HG03280 (cell line): Measurements from ENCODE around the gene OTC.

Experiments used
- ATAC-seq: cut with Tn5 transposase; IDR thresholded peaks from one replicate; pipeline ENCODE4 v1.9.1; 2021; ENCODE audit warnings: mild to moderate bottlenecking, moderate library complexity; ENCODE audit not compliant: unreplicated experiment

Gene OTC

DNA sequence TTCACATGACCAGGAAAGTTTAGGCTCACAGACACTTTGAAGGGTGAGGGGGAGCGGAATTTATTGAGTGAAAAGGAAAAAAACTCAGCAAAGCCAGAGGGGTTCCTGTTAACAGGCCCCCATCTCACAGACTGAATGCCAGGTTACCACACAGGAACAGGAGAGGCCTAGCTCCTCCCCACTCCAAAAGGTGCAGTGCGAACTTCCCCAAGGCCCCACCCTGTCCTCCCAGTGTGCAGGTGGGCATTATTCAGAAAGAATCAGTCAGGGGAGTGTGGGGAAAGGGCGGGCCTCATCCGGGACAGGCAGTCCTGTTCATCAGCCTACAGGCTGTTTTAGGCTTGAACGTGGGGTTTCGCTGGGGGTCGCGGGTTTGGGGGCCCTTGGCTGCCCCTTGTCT is 4.0 kb downstream of the OTC start:
- ATAC-seq, result no peak

DNA sequence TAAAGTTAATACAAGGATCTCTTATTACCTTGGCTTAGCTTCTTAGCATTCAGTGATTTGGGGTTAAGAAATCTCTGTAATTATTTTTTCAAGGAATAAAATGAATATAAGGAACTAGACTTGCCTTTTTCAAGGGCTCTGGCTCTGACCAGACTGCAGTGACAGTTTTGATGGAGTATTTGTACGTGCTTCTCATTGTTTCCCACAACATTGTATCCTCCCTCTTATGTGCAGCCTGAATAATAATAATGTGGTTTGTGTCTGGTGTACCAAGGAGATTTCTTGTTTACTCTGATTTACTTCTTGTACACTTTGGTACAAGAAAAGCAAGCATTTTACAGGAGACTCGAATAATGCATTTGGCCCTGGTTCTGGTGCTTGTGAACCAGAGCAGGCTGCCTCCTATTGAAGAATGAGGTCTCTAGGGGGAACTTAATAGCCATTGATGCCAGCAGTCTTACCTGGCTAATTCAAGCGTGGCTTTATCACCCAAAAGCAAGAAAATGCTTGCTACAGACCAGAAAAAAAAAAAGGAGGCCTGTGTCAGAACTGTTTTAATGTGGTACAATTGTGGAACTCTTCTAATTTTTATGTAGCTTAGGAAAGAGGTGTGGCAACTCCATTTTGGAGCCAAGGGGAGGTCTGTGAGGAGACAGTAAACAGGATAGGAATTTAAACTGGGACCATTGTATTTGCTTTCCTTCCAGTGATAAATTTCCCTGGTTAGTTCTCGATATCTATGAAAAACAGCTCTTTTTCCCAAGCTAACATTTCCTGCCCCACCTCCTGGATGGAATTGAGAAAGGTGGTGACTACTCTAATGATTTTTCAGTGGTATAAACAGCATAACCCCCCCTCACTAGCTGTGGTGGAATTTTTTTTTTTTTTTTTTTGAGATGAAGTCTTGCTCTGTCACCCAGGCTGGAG is 5.6 kb downstream of the OTC start:
- no peak for ATAC-seq

GRCh38 chrX:38363046-38363445 is 10.6 kb downstream of the OTC start:
- ATAC-seq, result no peak

- no peak for ATAC-seq
These were observed 13.6 kb downstream of the OTC start for GRCh38 chrX:38365954-38366353.

- ATAC-seq, result no peak
These were observed 16.4 kb downstream of the OTC start for GRCh38 chrX:38368774-38369173.

DNA sequence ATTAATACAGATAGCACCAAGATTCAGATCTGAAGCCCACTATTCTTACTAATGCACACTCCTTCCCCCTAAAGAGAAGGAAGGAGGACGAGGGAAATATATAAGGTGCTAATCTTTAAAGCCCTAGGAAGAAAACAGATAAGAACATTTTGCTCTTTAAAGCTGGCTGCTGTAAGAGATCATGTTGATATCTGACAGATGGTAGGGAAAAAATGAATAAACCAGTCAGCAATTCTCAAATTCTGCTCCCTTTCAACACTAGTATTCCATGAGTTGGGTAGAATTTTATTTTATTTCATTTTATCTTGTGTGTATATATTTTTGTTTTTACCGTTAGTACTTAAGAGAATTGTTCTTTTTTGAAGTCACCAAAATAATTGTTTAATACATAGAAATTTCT is 19.2 kb downstream of the OTC start:
- ATAC-seq, result no peak

DNA sequence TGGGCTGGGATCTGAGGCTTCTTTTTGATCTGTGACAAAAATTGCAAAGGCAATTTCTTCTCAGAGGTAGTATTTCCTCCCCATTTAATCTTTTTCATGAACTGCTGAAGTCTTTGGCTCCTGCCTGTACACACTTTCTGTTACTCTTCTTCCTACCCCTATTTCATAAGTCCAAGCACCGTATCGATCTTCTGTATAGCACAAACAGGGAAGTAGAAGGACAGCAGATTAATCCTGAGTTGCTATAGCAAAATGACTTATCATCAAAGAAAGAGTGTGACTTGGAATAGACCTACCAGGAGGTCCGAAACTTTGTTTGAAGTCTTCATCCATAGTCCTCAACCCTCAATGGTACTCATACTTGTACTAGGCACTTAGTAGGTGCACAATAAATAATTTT is 22.0 kb downstream of the OTC start:
- no peak for ATAC-seq

DNA sequence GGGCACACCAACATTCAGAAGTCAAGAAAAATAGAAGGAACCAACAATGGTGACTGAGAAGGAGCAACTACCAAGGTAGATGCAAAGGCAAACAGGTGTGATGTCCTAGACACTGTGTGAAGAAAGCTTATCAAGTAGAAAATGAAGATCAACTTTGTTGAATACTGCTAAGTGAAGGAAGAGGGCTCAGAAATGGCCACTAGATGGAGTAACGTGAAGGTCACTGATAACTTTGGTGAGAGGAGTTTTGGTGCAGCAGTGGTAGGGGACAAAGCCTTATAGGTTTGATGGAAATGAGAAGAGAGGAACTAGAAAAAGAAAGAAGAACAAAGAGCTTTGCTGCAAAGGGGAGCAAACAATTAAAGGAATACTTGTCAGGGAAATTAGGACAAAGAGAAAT is 23.5 kb downstream of the OTC start:
- ATAC-seq, result no peak

- no peak for ATAC-seq
These were observed 24.3 kb downstream of the OTC start for GRCh38 chrX:38376747-38377146.

- ATAC-seq, result no peak
These were observed 26.7 kb downstream of the OTC start for GRCh38 chrX:38379088-38379487.

DNA sequence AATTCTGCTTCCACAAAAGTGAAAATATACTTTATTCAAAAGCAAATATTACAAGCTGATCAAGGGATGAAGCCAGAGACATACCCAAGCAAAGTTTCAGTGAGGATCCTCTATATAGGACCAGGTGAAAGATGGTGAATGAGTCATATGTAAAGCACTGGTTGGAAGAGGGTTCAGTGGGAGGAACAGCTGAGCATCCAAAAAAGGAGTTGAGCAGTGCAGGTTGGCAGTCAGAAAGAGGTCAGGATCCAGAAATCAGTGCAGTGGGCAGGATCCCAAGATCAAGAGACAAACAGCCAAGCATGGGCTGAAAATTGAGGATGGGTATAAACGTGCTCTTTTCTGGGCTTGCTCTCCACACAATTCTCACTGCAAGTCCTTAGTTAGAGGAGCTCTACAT is 30.3 kb downstream of the OTC start:
- ATAC-seq, result no peak

GRCh38 chrX:38400389-38400910 is 48.0 kb downstream of the OTC start:
- ATAC-seq, result no peak

DNA sequence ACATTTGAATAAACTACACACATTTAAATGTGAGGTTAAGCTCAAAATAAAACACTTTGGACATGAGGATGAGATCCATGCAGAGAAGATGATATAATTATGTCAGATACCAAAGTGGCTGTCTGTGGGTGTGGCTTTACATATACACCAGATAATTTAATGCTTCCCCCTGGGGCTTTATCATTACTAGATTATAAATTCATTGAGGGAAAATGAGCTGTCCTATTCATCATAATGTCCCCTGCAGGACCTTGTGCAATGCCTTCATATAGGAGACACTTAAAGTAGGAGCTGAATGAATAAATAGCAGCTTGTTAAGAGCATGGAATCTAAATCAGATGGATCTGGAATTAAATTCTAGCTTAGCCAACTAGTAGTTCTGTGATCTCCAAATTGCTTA is 49.7 kb downstream of the OTC start:
- ATAC-seq, result no peak

DNA sequence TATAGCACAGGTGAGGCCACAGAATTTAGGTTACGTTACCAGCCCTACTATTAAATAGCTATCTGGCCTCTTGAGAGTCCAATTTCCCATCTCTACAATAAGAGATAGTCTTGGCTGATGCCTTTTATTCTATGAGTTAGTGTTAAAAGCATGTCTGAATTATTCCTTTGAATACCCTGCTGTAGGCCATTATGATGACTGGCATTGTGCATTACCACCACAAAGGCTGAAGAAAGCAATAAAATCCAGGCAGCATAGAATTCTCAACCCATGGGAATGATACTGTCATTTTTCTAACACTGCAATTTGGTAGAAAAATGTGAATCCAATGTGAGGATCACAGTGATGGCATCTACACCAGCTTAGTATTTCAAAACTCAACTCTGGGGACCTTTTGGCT is 51.4 kb downstream of the OTC start:
- ATAC-seq, result no peak

GRCh38 chrX:38407126-38407525 is 54.7 kb downstream of the OTC start:
- ATAC-seq, result no peak

DNA sequence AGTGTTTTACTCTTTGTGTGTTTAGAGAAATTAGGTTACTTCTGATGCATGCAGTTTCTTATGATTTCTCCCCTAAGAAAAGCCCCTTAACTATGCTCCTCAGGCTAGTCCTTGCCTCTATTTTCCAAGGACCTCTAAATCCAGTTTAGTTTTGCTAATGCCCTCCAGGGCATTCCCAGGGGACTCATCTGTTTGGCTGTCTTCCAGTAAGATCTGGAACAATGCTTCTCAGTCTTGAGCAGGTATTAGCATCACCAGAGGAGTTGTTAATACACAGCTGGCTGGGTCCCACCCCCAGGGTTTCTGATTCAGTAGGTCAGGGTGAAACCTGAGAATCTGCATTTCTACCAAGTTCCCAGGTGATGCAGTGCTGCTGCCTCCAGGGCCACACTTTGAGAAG is 56.9 kb downstream of the OTC start:
- no peak for ATAC-seq

- ATAC-seq, result no peak
These were observed 74.4 kb downstream of the OTC start for GRCh38 chrX:38426785-38427184.

DNA sequence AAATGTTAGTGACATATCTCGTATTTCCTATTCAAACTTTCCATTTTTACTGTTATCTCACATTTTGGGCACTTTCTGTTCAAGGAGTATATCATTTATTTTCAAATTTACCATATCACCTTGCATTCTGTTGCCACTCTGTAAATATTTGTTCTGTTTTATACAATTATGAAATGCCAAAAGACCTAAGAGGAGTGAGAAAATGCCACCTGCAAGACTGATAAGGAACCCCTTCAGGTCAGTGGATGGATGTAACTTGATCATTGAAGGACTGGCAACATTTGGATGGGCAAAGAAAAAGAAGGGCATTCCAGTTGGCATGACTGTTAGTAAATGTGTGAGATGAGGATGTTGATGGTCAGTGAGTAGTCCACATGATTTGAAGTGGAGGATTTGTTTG is 79.1 kb downstream of the OTC start:
- no peak for ATAC-seq

GRCh38 chrX:38435130-38435529 is 82.7 kb downstream of the OTC start:
- ATAC-seq, result no peak

DNA sequence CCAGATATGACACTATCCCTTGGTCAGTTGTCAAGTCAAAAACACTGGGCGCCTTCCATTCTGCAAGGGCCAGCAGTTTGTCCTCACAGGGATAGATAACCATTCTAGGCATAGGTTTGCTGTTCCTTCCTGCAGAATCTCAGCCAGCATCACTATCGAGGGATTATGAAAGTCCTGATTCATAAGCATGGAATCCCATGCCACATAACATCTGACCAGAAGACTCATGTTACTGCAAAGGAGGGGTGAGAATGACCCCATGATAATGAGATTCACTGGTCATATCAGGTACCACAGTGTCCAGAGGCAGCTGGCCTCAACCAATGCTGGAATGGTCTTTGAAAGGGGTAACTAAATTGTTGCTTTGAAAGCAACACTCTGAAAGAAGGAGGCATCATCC is 84.7 kb downstream of the OTC start:
- no peak for ATAC-seq

DNA sequence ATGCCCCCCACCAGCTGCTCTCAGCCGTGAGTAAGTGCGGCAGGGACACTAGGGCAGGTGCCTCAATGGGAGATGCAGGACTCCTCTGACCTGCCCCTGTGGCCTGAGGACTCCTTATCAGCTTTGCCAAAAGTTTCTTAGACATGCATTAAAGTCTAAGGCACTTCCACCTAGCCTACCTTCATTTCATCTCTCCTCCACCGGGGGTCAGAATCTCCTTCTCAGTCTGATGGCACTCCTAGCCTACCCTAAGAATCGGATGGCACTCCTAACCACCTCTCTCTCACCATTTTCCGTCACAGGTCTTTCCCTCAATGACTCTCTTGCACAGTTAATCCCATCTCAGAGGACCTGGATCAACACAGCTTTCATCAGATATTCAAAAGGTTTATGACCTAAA is 85.9 kb downstream of the OTC start:
- ATAC-seq, result no peak

GRCh38 chrX:38452603-38453002 is 100.2 kb downstream of the OTC start:
- ATAC-seq, result no peak

GRCh38 chrX:38458071-38458470 is 105.7 kb downstream of the OTC start:
- ATAC-seq, result no peak
